GM10847 (cell line): ENCODE measurements around the gene TFIP11.

Experiments
- POLR2A ChIP-seq: IDR thresholded peaks from 2 replicates; pipeline ENCODE4 v1.6.1; 2011; ENCODE audit not compliant: insufficient read length; ENCODE audit errors: extremely low read depth

TFIP11 gene

GRCh38 chr22:26453812-26454500 lies 58.3 kb downstream of the TFIP11 start:
- no peak for TF ChIP-seq POLR2A

DNA sequence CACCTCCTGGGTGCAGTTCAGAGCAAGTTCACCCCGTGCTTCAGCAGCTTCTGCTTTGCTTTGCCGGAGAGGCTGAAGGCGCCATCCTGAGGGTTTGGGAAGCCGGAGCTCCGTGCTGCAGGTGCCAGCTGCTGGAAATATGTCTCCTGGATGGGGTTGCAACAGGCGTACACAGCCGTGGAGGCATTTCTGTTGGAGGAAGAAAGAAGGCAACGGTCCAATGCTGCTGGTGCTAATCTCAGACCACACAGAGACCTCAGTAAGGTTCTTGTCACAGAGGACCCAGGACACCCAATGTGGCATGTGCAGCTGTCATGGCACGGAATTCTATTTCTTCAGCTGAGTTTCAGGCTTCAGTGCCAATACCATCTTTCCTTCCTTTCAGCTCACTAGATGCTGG lies 59.1 kb downstream of the TFIP11 start:
- TF ChIP-seq POLR2A, result no peak

- TF ChIP-seq POLR2A, result no peak
These were observed 59.8 kb downstream of the TFIP11 start for GRCh38 chr22:26452236-26453016.

DNA sequence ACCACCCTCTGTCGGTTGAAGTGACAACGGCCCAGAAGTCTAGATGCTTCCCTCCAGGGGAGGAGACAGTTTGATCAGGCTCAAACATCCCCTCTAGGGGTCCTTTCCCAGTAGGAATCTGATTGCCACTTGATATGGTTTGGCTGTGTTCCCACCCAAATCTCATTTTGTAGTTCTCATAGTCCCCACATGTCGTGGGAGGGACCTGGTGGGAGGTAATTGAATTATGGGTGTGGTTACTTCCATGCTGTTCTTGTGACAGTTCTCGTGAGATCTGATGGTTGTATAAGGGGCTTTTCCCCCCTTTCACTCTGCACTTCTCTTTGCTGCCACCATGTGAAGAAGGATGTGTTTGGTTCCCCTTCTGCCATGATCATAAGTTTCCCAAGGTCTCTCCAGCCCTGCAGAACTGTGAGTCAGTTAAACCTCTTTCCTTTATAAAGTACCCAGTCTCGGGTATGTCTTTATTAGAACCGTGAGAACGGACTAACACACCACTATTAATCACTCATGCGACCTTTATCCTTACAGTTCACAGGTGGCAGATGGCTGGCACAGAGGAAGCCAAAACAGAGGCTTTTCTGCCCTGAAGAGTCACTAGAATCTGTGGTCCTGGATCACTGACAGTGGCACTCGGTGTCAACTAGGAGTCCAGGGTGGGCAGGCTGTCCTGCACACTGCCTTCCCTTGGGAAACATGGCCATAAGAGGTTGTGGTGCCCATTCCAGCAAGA lies 61.7 kb downstream of the TFIP11 start:
- no peak for TF ChIP-seq POLR2A

DNA sequence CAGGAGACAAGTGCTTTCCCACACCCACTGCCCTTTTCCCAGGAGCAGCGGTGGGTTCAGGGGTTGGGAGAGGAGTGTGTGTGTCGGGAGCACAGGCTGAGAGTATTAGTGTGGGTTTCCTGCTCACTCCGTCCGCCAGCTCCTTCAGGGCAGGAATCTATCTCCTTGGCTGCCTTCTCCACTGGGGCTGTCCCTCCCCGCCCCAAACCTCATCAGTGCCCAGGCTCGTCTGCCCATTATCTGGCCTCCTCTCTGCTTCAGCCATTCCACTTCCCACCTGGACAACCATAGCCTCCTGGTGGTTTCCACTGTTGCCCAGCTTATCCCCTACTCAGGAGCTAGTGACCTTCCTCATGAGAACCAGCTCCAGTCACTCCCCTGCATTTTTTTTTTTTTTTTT lies 63.3 kb downstream of the TFIP11 start:
- no peak for TF ChIP-seq POLR2A

- no peak for TF ChIP-seq POLR2A
These were observed 63.9 kb downstream of the TFIP11 start for GRCh38 chr22:26448334-26448733.

GRCh38 chr22:26447584-26448329 lies 64.5 kb downstream of the TFIP11 start:
- no peak for TF ChIP-seq POLR2A

GRCh38 chr22:26446808-26447515 lies 65.3 kb downstream of the TFIP11 start:
- no peak for TF ChIP-seq POLR2A

DNA sequence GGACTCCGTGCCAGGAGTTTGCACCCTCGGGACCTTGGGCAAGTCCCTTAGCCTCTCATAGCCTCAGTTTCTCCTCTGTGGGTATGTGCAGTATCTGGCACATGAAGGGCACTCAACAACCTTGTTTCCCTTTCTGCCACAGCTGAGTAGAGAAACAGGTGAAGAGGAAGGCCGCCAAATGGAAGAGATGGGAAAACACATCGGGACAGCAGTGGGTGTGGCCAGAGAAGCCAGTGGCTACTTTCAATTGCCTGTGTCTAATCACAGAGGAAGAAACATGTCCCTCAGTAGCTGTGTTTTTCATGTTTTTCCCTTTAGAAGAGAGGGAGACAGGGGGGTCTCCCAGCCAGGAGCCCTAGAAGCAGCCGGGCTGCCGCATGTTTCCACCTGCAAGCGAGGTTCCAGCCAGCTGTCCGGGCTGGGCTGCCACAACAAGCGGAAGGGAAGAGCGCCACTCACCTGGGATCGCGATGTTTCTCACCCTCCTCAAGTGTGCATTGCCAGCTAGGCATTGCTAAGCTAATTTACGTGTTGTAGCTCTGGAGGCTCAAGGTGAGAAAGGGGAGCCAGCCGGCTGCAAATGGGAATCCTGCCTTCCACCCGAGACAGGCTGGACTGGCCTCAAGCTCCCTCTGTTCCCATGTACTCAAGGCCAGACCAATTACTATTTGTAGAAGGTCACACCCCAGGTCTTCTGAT lies 66.5 kb downstream of the TFIP11 start:
- no peak for TF ChIP-seq POLR2A

DNA sequence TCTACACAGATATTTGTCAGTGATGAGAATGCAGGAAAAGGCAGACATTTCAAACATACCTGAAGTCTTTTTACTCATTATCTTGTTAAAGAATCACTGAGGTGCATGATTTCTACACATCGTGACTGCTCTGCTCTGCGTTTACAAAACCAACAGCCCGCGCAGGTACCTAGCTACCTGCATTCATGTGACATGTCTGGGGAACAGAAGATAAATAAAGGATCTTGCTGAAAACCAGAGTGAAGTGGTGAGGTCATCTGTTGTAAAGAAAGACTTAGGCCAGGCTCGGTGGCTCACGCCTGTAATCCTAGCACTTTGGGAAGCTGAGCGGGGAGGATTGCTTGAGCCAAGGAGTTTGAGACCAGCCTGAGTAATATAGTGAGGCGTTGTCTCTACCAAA lies 67.5 kb downstream of the TFIP11 start:
- no peak for TF ChIP-seq POLR2A

GRCh38 chr22:26443901-26444690 lies 68.2 kb downstream of the TFIP11 start:
- TF ChIP-seq POLR2A, result no peak

- TF ChIP-seq POLR2A, result no peak
These were observed 70.1 kb downstream of the TFIP11 start for GRCh38 chr22:26442086-26442756.
